ENCODE results near the gene PLEKHF1.

Gene PLEKHF1

DNA sequence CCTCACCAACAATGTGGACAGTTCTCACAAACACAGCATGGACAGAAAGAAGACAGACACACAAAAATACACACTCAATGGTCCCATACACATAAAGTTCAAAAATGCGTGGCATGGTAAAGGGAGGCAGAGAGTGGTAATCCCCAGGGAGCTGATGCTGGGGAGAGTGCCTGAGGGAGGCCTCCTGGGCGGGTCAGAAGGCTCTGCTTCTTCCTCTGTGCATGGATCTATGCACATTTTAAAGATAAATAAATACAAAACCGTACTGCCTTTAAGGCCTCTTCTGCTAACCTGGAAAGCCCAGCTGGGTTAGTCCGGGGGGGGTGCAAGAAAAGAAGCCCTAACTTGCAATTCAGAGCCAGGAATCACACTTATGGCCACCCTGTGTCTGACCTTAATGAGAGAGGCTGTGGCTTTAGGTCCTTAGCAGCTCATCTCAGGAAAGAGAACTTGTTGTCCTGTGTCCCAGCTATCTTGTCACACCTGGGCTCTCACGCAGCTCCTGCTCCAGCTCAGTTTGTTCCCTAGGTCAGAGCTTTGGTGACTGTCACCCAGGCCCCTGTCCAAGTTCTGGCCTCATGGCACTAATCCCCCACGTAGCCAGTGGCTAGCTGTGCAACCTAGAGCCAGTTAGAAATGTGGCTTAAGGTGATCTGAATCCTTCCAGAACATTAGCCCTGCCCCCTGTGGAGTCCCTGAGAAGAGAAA lies 30.7 kb upstream of the PLEKHF1 start:
- no peak for DNase-seq (ENCODE audit: low read depth in 2 of 2)

DNA sequence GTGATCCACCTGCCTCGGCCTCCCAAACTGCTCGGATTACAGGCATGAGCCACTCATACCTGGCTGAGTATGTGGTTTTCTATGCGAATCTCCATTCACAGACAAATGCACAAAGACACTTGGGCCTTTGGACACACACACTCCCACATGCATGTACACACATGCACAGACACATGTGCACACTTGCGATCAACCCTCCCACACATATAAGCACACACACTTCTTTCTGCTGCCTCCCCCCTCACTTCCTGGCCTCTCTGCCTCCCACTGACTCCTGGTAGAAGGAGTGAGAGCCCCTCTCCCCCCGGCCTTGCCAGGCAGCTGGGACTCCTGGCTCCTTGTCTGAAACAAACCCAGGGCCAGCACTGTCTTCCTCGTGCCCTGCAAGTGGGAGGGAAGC lies 29.3 kb upstream of the PLEKHF1 start:
- no peak for DNase-seq (ENCODE audit: low read depth in 2 of 2)

DNA sequence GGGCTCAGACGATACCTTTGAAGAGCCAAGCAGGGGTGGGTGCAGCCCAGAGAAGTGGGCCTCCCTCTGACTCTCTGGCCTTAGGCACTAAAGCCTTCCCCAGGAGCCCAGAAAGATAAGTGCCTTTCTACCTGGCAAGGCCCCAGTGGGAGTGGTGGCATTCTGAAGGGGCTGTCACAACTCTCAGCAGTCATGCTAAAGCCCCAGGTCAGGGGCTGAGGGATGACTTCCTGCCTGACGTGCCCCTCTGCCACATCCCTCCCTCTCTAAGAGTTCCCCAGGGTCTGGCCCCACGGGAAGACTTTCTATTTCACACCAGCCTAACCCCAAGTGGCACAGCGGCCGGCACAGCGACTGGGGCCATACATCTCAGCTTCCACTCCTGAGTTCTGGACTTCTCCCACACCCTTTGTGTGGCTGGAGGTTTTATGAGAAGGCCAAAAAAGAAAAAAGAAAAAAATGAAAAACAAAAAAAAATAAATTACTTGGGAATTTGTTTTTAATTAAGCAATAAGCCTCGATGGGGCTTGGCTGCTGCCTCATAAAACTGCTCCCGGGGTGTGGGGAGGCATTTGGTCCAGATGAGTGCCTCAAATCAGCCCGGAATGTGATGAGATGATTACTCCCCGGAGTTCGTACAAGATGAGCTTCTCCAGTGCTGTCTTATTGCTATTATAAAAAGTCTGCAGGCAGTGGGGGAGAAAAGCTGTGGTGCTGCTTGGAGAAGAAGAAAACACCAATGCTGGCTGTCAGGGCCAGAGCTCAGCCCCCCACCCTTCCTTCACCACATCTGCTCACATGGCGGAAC lies 28.5 kb upstream of the PLEKHF1 start:
- no peak for DNase-seq (ENCODE audit: low read depth in 2 of 2)

DNA sequence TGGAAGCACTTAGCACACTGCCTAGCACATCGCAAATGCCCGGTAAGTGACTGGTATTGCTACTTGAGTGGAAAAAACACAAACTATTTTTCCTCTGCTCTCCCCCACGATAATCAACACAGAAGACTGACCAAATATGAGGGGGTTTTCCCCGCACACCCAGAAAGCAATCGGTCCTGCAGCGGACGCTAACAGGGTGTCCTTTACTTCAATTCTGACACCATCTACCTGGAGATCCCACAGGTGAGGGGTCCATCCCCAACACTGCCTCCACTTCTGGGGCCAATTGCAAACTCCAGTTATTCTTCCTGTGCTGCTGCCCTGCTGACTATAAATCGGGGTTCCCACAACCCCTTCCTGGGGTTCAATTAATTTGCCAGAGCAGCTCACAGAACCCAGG lies 26.2 kb upstream of the PLEKHF1 start:
- no peak for DNase-seq (ENCODE audit: low read depth in 2 of 2)

DNA sequence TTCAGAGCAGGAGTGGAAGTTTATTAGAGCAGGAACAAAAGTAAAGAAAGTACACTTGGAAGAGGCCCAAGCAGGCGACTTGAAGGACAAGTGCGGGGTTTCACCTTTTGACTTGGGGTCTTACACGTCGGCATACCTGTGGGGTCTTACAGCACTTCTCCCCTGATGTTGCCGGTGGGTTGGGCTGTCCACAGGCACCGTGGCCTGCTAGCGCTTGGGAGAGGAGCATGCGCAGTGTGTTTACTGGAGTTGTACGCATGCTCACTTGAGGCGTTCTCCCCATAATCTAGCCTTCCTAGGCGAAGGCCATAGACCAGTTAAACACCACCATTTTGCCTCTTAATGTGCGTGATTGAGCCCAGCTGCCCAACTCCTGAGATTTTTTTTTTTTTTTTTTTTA lies 25.0 kb upstream of the PLEKHF1 start:
- DNase-seq (ENCODE audit: low read depth in 2 of 2), result no peak

DNA sequence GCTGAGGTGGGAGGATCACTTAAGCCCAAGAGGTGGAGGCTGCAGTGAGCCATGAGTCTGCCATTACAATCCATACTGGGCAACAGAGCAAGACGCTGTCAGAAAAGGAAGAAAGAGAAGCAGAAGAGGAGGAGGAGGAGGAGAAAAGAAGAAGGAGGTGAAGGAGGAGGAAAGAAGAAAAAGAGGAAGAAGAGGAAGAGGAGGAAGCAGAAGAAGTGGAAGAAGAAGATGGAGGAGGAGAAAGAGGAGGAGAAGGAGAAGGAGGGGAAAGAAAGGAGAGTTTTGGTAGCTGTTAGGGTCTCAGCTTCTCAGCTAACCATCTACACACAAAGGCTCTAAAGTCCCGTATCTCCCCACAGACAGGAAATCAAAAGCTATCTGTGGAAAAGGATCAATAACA lies 23.7 kb upstream of the PLEKHF1 start:
- no peak for DNase-seq (ENCODE audit: low read depth in 2 of 2)

DNA sequence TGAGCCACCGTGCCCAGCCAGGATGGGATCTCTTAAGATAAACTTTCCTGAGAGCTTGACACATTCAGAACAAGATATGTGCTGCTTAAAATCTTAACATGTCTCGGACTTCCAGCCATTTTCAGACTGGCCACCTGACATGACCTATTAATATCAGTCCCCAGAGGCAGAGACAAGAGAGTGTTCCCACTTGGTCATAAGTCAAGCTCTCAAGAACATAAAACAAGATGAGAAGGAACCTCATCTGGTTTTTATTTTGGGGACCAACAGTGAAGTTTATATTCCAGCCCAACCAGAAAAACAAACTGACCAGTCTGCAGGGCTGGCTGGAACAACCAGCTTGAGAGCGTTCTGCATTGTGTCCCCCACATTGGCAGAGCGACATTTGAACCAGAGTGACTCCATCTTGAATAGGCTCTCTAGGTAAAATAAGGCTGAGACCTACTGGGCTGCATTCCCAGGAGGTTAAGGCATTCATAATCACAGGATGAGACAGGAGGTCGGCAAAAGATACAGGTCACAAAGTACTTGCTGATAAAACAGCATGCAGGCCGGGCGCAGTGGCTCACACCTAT lies 21.8 kb upstream of the PLEKHF1 start:
- no peak for DNase-seq (ENCODE audit: low read depth in 2 of 2)

DNA sequence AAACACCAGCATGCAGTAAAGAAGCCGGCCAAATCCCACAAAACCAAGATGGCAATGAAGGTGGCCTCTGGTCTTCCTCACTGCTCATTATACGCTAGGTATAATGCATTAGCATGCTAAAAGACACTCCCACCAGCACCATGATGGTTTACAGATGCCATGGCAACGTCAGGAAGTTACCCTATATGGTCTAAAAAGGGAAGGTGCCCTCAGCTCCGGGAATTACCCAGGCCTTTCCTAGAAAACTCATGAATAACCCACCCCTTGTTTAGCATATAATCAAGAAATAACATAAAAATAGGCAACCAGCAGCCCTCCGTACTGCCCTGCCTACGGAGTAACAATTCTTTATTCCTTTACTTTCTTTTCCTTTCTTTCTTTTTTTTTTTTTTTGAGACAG lies 21.1 kb upstream of the PLEKHF1 start:
- no peak for DNase-seq (ENCODE audit: low read depth in 2 of 2)

DNA sequence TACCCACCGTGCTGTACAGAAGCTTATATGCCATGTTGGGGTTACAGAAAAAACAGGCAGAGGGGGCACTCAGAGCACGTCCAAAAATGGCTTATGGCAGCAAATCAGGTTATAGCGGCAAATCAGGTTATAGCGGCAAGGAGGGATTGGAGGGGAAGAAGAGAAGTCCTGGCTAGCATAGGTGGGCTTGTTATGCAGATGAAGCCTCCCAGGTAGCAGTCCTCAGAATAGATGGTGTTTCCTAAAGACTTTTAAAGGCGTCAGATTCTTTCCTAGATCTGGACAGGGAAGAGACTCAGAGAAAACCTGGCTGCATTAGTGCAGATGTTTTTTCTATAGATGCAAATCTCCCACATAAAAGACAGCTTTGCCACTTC lies 19.8 kb upstream of the PLEKHF1 start:
- no peak for DNase-seq (ENCODE audit: low read depth in 2 of 2)

DNA sequence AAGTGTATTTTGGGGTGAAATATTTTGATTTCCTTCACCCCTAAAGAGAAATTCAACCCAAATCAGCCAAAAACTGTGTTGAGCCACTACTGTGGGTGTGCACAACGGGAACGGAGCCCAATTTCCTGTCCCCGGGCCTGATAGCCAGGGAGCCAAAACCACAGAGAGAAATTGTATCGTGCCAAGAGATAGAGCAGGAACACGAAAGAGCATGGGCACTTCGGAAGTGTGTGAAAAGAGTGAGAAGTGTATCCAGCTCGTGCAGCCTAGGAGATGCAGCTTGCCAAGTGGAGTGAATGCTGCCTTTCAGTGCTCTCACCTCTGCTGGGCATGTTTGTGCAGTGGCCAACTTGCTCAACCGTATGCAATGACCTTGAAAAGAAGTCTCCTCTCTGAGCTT lies 19.4 kb upstream of the PLEKHF1 start:
- DNase-seq (ENCODE audit: low read depth in 2 of 2), result no peak

DNA sequence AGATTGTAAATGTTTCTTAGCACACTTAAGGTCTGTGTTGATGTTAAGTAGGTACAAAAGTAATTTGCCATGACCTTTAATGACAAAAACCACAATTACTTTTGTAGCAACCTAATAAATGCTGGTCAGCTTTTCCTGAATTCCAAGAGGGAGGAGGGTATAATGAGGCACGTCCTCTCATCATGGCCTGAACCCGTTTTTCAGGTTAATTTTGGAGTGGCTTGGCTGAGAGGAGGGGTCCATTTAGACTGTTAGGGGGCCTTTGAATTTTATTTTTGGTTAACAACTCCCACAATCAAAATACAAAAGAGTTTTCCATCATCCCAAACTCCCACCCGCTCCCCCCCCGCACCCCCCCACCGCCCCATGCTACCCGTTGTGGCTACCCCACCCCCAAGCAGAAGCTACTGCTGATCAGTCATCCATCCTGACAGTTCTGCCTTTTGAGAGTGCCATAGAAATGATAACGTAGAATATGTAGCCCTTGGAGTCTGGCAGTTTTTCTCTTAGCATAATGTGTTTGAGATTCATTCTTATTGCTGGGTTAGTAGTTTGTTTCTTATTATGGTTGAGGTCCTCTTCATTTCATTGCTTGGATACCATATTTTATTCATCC lies 14.4 kb upstream of the PLEKHF1 start:
- no peak for DNase-seq (ENCODE audit: low read depth in 2 of 2)

DNA sequence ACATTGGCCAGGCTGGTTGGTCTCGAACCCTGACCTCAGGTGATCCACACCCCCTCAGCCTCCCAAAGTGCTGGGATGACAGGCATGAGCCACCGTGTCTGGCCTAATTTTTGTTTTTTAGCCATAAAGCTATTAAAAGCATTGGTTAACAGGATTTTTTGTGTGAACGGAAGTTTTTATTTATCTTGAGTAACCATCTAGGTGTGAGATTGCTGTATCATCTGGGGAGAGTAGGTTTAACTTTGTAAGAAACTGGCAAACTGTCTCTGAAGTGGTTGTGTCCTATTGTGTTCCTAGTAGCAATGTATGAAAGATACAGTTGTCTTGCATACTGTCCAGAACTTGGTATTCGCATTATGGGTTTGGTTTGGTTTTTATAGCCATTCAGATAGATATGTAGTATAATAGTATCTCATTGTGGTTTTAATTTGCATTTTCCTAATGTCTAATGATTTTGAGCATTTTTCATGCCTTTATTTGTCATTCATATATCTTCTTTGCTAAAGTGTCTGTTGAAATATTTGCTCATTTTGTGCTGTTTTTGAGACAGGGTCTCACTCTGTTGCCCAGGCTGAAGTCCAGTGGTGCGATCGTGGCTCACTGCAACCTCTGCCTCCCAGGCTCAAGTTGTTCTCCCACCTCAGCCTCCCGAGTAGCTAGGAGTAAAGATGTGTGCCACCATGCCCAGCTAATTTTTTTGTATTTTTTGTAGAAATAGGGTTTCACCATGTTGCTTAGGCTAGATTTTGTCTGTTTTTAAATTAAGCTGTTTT lies 13.5 kb upstream of the PLEKHF1 start:
- no peak for DNase-seq (ENCODE audit: low read depth in 2 of 2)

DNA sequence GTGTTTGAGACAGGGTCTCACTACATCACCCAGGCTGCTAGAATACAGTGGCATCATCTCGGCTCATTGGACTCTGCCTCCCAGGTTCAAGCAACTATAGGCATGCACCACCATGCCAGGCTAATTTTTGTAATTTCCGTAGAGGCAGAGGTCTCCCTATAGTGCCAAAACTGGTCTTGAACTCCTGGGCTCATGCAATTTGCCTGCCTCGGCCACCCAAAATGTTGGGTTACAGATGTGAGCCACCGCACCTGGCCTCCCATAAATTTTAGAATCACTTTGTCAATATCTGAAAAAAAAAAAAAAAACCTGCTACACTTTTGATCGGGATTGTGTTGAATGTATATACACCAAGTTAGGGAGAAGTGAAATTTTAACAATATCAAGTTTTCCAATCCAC lies 11.9 kb upstream of the PLEKHF1 start:
- no peak for DNase-seq (ENCODE audit: low read depth in 2 of 2)

DNA sequence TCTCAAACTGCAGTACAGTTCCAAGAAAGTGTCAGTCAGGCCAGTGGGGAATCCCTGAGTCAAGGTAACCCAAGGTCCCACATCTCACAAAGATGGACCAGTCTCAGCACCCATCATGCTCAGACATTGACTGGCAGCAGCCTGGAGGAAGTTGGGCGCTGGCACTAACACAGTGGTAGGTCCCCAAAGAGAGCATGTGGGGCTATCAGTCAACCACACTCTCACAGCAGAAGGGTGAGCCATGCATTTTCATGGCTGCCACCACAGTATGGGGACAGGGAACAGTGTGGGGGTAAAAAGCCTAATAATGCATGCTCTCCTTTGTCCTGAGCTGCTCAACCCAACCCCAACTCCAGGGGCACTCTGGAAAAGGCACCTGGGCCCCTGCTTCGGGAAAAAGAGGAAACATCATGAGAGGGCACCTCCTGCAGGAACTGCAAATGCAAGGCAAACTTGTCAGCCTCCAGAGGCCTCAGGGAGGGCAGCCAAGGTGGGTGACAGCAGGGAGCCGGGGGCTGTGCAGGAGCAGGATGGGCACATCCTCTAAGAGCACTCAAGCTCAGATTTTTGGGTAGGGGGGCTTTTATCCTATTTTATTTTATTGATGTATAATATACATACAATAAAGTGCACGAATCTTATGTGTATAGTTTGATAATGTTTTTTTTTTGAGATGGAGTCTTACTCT lies 9.5 kb upstream of the PLEKHF1 start:
- no peak for DNase-seq (ENCODE audit: low read depth in 2 of 2)

DNA sequence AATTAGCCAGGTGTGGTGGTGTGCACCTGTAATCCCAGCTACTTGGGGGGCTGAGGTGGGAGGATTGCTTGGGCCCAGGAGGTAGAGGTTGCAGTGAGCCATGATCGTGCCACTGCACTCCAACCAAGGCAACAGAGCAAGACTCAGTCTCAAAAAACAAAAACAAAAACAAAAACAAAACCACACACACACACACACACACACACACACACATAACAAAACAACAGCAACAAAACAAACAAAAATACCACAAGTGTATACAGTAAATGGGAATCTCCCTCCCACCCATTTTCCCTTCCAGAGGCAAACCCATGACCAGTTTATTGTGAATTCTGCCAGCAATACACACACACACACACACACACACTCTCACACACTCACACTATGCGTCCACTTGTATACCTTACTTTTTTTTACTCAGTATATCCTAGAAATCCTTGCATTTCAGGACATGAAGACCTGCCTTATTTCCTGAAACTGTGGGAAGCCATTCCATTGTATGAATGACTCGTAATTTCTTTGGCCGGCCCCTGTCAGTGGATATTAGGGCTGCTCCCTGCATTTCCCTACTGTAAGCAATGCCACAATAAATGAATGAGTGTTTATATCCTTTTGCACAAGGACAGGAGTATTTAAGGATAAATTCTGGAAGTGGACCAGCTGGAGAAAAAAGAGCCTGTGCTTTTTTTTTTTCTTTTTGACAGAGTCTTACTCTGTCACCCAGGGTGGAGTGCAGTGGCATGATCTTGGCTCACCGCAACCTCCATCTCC lies 6.9 kb upstream of the PLEKHF1 start:
- no peak for DNase-seq (ENCODE audit: low read depth in 2 of 2)

DNA sequence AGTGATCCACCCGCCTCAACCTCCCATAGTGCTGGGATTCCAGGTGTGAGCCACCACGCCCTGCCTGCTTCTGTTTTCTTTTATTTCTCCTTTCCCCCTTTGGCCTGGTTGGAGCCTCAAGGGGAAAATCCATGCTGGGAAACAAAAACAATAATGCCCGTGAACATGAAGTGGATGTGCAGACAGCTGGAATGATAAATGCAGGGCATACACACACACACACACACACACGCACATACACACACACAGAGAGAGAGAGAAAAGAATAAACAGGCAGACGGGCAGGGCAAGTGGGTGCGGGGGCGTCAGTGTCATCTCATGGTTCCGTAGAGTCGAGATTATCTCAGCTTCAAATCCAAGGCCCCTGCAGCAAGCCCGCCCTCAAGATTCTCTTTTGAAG lies 4.4 kb upstream of the PLEKHF1 start:
- no peak for DNase-seq (ENCODE audit: low read depth in 2 of 2)

DNA sequence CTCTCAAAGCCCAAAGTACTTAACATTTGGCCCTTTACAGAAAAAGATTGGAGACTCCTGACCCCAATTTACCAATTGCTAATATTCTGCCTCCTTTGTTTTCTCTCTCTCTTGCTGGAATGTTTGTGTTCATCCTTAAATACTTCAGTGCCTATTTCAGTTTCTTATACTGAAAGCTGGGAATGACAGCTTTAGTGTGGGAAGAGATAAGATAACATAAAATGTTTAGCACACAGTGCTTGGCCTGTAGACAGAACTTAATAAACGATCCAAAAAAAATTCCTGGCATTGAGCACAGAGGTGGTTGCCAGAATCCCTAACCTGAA lies 3.0 kb upstream of the PLEKHF1 start:
- DNase-seq (ENCODE audit: low read depth in 2 of 2), result no peak

DNA sequence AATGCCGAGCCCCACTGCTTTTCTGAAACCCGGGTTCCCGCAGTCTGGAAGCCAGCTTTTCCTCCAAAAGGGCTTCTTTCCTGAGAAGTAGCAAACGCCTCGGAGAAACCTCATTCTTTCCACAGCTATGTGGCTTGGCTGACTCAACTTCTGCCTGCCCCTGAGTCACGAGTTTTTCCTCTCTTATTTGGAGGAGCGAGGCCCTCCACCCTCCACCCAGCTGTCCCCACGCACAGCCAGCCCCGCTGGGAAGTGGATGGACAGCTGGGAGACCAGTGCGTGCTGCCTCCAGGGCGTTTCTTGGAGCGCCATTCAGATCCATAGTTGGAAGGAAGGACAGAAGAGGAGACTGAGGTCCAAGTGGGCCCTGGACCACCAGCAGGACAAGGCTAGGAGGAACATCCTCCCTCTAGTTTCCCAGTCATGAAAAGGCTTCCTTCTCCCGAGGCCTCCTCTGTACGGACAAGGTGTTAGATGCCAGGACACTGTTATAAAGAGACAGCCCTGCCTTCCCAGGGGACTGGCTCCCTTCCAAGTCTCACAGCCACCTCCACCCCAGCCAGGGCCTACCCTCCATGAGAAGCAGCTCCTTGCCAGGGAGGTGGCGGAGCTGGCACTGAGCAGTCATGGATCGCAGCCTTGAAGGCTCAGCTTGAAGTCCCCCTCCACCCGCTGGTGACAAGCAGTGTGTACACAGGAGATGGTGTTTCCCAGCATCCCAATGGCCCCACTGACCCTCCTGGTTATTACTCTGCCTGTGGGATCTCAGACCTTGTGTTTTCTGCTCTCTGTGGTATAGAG lies 2.5 kb upstream of the PLEKHF1 start:
- no peak for DNase-seq (ENCODE audit: low read depth in 2 of 2)

DNA sequence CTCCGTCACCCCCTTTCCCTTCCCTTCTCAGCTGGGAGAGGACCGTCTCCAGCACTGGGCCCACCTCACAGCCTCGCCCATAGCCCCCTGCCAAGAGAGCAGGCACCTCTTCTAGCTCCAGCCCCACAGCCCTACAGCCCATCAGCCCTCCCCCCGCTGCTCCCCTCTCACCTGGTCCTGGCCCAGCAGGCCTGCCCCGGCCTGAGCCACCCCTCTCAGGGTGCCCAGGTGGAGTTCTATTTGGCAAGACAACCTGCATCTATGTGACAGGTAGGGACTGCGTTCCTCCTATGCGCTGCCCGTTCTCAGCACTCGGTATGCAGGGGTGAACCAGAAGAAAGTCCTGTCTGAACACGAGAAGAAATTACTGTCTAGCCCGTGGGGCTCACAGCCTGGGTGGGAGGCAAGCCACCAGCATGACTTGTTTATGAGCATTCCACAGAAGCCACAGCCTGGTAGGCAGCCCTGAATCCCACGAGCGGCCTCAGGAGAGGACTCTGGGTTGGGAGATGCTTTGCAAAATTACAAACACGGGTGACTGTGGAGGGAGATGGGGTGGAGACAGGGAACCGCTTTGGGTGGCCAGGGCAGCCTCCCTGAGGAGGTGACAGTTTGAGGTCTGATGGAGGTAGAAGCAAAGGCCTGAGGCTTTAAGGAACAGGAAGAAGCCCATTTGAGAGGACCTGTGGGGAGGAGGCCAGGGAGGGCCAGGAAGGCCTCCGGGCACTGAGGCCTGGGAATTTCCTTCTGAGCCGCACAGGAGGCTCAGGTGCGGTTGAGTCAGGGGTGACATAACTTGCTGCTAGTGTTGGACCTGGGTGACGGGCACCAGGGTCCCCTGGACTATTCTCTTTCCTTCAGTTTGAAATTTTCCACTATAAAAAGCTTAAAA lies 1.2 kb upstream of the PLEKHF1 start:
- no peak for DNase-seq (ENCODE audit: low read depth in 2 of 2)

All from stimulated activated CD8-positive, alpha-beta memory T cell treated with anti-CD3 and anti-CD28 coated beads, Interleukin-2, amount 100 ng/mL, for 1 hour (primary cell).